SK-N-SH (cell line): ENCODE results near the gene IL22. TPM values are rescaled to one million over a fixed set of nuclear protein-coding genes. Genes with fewer than 3 reads are reported as not detected.

Experiments used
- CTCF ChIA-PET: fragments of 300-600, 350-600 bp; formaldehyde crosslinking; extraction: SDS; loops from one replicate; lab custom pipeline; 2021; lab: Yijun Ruan, JAX
- POLR2A ChIA-PET: fragments of 350-600 bp; sonication (Branson Sonifier 250); formaldehyde crosslinking; extraction: SDS; loops from one replicate; lab custom pipeline; 2020; ENCODE audit warnings: antibody characterized with exemption, inconsistent platforms; lab: Yijun Ruan, JAX
- DNase-seq: peaks from one replicate; pipeline ENCODE4 v3.0.0; 2012
- H2AFZ ChIP-seq: fragments of 200-600 bp; sonication (generic); 2 replicates; pipeline ENCODE4 v1.8.1; 2016; ENCODE audit warnings: antibody characterized with exemption, mild to moderate bottlenecking, low read depth
- H3F3A ChIP-seq: fragments of 200-600 bp; sonication (generic); replicated peaks from 2 replicates; pipeline ENCODE3; 2016; ENCODE audit warnings: antibody characterized with exemption, mild to moderate bottlenecking; ENCODE audit not compliant: insufficient read depth
- H3K27ac ChIP-seq, 2 experiments: fragments of 200-500 bp in 1 of 2; fragments of 200-600 bp in 1 of 2; sonication (Bioruptor generic) in 1 of 2; sonication (generic), shearing (Covaris generic) in 1 of 2; 2 replicates each; pipeline versions ENCODE4 v1.5.1 to v1.6.1; 2014 to 2016; ENCODE audit warnings: low read depth in 2 of 2, inconsistent platforms in 1 of 2, low read length in 1 of 2, mild to moderate bottlenecking in 1 of 2, mixed read lengths in 1 of 2
- H3K27me3 ChIP-seq: fragments of 200-600 bp; sonication (generic), shearing (Covaris generic); 2 replicates; pipeline ENCODE4 v1.6.1; 2016; ENCODE audit warnings: mixed run types; ENCODE audit not compliant: insufficient read depth
- H3K36me3 ChIP-seq, 2 experiments: fragments of 200-500 bp in 1 of 2; fragments of 200-600 bp in 1 of 2; sonication (Bioruptor generic) in 1 of 2; sonication (generic) in 1 of 2; replicated peaks in 1 of 2; 2 replicates each; pipeline versions ENCODE3 to v1.5.1; 2014 to 2016; ENCODE audit warnings: low read length in 1 of 2, mild to moderate bottlenecking in 1 of 2; ENCODE audit not compliant: insufficient read depth in 2 of 2, control insufficient read depth in 1 of 2
- H3K4me1 ChIP-seq, 2 experiments: fragments of 200-500 bp in 1 of 2; fragments of 200-600 bp in 1 of 2; sonication (Bioruptor generic) in 1 of 2; sonication (generic), shearing (Covaris generic) in 1 of 2; 2 replicates each; pipeline versions ENCODE4 v1.5.1 to v1.6.1; 2014 to 2016; ENCODE audit warnings: low read depth in 1 of 2, low read length in 1 of 2, mixed run types in 1 of 2; ENCODE audit not compliant: insufficient read depth in 2 of 2, control insufficient read depth in 1 of 2
- H3K4me2 ChIP-seq: fragments of 200-600 bp; sonication (generic), shearing (Covaris generic); 2 replicates; pipeline ENCODE4 v1.6.1; 2017; ENCODE audit warnings: mixed run types
- H3K4me3 ChIP-seq, 2 experiments: fragments of 200-500 bp in 1 of 2; fragments of 200-600 bp in 1 of 2; sonication (Bioruptor generic) in 1 of 2; sonication (generic), shearing (Covaris generic) in 1 of 2; 2 replicates each; pipeline versions ENCODE4 v1.5.1 to v1.8.1; 2014 to 2016; ENCODE audit warnings: low read depth in 2 of 2, inconsistent platforms in 1 of 2, low read length in 1 of 2, mild to moderate bottlenecking in 1 of 2, mixed read lengths in 1 of 2, moderate library complexity in 1 of 2
- H3K79me2 ChIP-seq: fragments of 200-600 bp; sonication (generic); 2 replicates; pipeline ENCODE4 v1.8.1; 2017; ENCODE audit warnings: mild to moderate bottlenecking; ENCODE audit not compliant: insufficient read depth
- H3K9ac ChIP-seq: fragments of 200-600 bp; sonication (generic); 2 replicates; pipeline ENCODE4 v1.6.1; 2017; ENCODE audit warnings: mixed run types
- H3K9me2 ChIP-seq: fragments of 200-600 bp; sonication (generic); 2 replicates; pipeline ENCODE4 v1.6.1; 2017; ENCODE audit warnings: mixed run types
- H3K9me3 ChIP-seq: fragments of 200-600 bp; sonication (generic); 2 replicates; pipeline ENCODE4 v1.6.1; 2017; ENCODE audit warnings: mixed run types, mild to moderate bottlenecking, moderate library complexity
- H4K20me1 ChIP-seq: fragments of 200-600 bp; sonication (generic); 2 replicates; pipeline ENCODE4 v1.6.1; 2017; ENCODE audit warnings: mild to moderate bottlenecking, mixed run types; ENCODE audit not compliant: insufficient read depth
- EZH2phosphoT487 ChIP-seq: fragments of 200-600 bp; sonication (generic); IDR thresholded peaks from 2 replicates; pipeline ENCODE4 v1.6.1; 2017; ENCODE audit warnings: low read depth, mixed run types, mild to moderate bottlenecking, antibody characterized with exemption, moderate library complexity, borderline replicate concordance
- FOSL2 ChIP-seq: IDR thresholded peaks from 2 replicates; pipeline ENCODE4 v1.4.0; 2012; ENCODE audit warnings: low read depth, mild to moderate bottlenecking, moderate library complexity, borderline replicate concordance
- FOXJ3 ChIP-seq: sonication (generic); formaldehyde crosslinking; IDR thresholded peaks from 2 replicates; pipeline ENCODE4 v1.5.1; 2020; ENCODE audit warnings: mild to moderate bottlenecking, missing genetic modification reagents
- FOXM1 ChIP-seq: IDR thresholded peaks from 2 replicates; pipeline ENCODE4 v1.4.0; 2012; ENCODE audit warnings: low read depth, mild to moderate bottlenecking
- GABPA ChIP-seq: IDR thresholded peaks from 2 replicates; pipeline ENCODE4 v1.4.0; 2012; ENCODE audit warnings: low read depth, mild to moderate bottlenecking
- GATA2 ChIP-seq: sonication (generic); formaldehyde crosslinking; IDR thresholded peaks from 2 replicates; pipeline ENCODE4 v1.5.0; 2020; ENCODE audit warnings: mild to moderate bottlenecking, missing genetic modification reagents
- MEF2A ChIP-seq: IDR thresholded peaks from 2 replicates; pipeline ENCODE4 v1.4.0; 2012; ENCODE audit warnings: low read depth, borderline replicate concordance
- NFIC ChIP-seq: IDR thresholded peaks from 2 replicates; pipeline ENCODE4 v1.4.0; 2012; ENCODE audit warnings: borderline replicate concordance
- PBX3 ChIP-seq: IDR thresholded peaks from 2 replicates; pipeline ENCODE4; 2012
- POLR2AphosphoS5 ChIP-seq: IDR thresholded peaks from 2 replicates; pipeline ENCODE4 v1.6.1; 2012; ENCODE audit warnings: low read depth, low read length
- RFX5 ChIP-seq: IDR thresholded peaks from 2 replicates; pipeline ENCODE4 v1.6.1; 2012; ENCODE audit warnings: mild to moderate bottlenecking, improper control_type of control experiment, low read length
- SIN3A ChIP-seq: IDR thresholded peaks from 2 replicates; pipeline ENCODE4 v1.6.1; 2012; ENCODE audit warnings: low read depth, mild to moderate bottlenecking, low read length, moderate library complexity, borderline replicate concordance
- SMC3 ChIP-seq: IDR thresholded peaks from 2 replicates; pipeline ENCODE4 v1.6.1; 2012; ENCODE audit warnings: low read depth, low read length, improper control_type of control experiment
- TAF1 ChIP-seq: IDR thresholded peaks from 2 replicates; pipeline ENCODE4 v1.6.1; 2012; ENCODE audit warnings: low read depth, mild to moderate bottlenecking, low read length, moderate library complexity, borderline replicate concordance
- TEAD4 ChIP-seq: IDR thresholded peaks from 2 replicates; pipeline ENCODE4 v1.4.0; 2012; ENCODE audit warnings: mild to moderate bottlenecking, borderline replicate concordance; ENCODE audit not compliant: insufficient read depth
- USF2 ChIP-seq: fragments of 150-350 bp; IDR thresholded peaks from 2 replicates; pipeline ENCODE4 v1.6.1; 2017; ENCODE audit warnings: antibody characterized with exemption, low read length, low read depth, borderline replicate concordance
- YY1 ChIP-seq: IDR thresholded peaks from 2 replicates; pipeline ENCODE4 v1.4.0; 2012; ENCODE audit warnings: low read depth, mild to moderate bottlenecking
- WGBS: methylation state at CpG from one replicate; pipeline ENCODE4 v1.1.6; 2017; ENCODE audit warnings: low lambda C conversion rate; 5-methylcytosine and 5-hydroxymethylcytosine counted together
- polyA plus RNA-seq, 3 experiments: library from polyadenylated mRNA; depleted of rRNA; stranded (reverse); fragments of >200 nt; gene quantifications; 2 replicates each; pipeline ENCODE4 v1.2.3, GENCODE V29; 2012
- TF ChIP-seq, protein P1 (sequence below): IDR thresholded peaks from 2 replicates; pipeline ENCODE4 v1.4.0; 2012; ENCODE audit warnings: low read depth, borderline replicate concordance
- TF ChIP-seq, protein P2 (sequence below): fragments of 200-600 bp; sonication (generic); IDR thresholded peaks from 2 replicates; pipeline ENCODE4 v1.6.1; 2017; ENCODE audit warnings: antibody characterized with exemption, mild to moderate bottlenecking, moderate library complexity

Gene IL22
- polyA plus RNA-seq, 1 of the 3 experiments (the other 2 are of a cell fraction), result not detected

DNA sequence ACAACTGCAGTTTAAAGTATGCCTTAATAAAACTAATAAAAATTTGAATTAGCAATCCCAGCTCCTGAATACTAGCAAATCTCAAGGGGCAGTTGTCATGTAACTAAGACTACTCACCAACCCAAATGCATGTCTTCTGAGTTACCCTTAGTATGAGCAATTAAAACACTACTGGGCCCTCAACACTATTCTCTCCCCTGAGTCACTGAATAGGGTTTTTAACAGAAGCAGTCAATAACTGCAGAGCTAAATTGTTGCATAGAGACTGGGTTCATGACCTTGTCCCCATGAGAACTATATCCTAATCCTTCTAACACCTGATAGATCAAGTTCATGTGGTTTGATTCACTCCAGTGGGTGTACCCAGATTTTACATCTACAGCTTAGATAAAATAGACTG lies 39.9 kb upstream of the IL22 start:
- no peak overlapping the region for H2AFZ ChIP-seq
- CTCF ChIA-PET, result interaction anchor here (1.4 kb wide), 1 partner anchor 9 kb away, joined by 4 read pairs; no protein-coding TSS in a partner anchor
- 0 out of 2 replicates have a peak, but pooled peaks cover under 1% of the 10 kb centered on the region for H3K79me2 ChIP-seq
- no peak overlapping the region for H3K9ac ChIP-seq
- DNase-seq, result no peak
- no peak overlapping the region for H3K27ac ChIP-seq
- no peaks in the 10 kb centered on the region for H3K9me3 ChIP-seq
- POLR2A ChIA-PET, result no interaction called here
- H3K4me3 ChIP-seq, result no peak overlapping the region
- H3K36me3 ChIP-seq, result peaks cover 13 to 21% of the 10 kb centered on the region in 2 experiments
- H3K4me1 ChIP-seq, result peaks cover 0 to 3% of the 10 kb centered on the region in 2 experiments; a peak in 2 of 4 replicates
- no peak for TF ChIP-seq EZH2phosphoT487
- TF ChIP-seq SMC3, result no peak
- no peak for TF ChIP-seq RFX5
- no peak for TF ChIP-seq POLR2AphosphoS5
- no peak for TF ChIP-seq SIN3A
- no peak for TF ChIP-seq FOXJ3 (CRISPR knock-in tag)
- TF ChIP-seq, protein P1, sequence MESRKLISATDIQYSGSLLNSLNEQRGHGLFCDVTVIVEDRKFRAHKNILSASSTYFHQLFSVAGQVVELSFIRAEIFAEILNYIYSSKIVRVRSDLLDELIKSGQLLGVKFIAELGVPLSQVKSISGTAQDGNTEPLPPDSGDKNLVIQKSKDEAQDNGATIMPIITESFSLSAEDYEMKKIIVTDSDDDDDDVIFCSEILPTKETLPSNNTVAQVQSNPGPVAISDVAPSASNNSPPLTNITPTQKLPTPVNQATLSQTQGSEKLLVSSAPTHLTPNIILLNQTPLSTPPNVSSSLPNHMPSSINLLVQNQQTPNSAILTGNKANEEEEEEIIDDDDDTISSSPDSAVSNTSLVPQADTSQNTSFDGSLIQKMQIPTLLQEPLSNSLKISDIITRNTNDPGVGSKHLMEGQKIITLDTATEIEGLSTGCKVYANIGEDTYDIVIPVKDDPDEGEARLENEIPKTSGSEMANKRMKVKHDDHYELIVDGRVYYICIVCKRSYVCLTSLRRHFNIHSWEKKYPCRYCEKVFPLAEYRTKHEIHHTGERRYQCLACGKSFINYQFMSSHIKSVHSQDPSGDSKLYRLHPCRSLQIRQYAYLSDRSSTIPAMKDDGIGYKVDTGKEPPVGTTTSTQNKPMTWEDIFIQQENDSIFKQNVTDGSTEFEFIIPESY, result no peak
- no peak for TF ChIP-seq GABPA
- TF ChIP-seq GATA2 (CRISPR knock-in tag), result no peak
- no peak for TF ChIP-seq FOXM1
- no peak for TF ChIP-seq TEAD4
- TF ChIP-seq MEF2A, result no peak
- no peak overlapping the region for H3K4me2 ChIP-seq
- no peaks in the 10 kb centered on the region for H4K20me1 ChIP-seq
- H3F3A ChIP-seq, result no peaks in the 10 kb centered on the region
- no peaks in the 10 kb centered on the region for H3K27me3 ChIP-seq
- no peaks in the 10 kb centered on the region for H3K9me2 ChIP-seq

DNA sequence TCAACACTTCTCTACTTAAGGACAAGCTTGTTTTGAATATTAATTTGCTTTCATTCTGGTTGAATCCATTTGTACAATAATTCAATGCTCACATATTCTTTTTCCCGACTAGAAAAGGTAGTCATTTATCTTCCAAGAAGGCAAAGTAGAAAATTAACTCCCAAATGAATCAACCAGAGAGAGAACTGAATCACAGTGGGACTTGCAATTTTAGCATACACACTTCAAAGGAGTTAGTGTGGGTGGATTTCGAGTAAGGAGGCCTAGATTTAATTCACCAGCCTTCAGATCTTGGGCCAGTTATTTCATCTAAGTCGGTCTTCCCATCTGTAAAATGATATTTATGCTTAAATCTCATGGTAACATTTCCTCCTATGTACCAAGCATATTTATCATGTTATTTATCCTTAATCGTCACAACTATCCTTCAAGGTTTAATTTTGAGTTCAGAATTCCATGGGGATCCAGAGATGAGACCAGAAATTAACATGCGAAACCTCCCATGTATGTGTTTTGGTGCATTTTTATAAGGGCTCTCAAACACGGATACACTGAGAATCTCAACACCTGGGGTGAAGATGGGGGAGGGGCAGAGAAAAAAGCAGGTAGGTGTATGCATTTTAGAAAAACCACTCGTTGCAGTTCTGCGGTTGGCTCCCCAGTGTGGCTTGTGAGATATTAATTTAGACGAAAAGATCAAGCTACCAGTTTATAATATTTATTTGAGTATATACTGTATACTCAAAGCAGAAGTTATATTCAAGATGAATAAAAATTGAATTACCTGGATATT lies 38.9 kb upstream of the IL22 start:
- Histone ChIP-seq H3K4me2 (no peak overlapping the region), H4K20me1 (no peaks in the 10 kb centered on the region), H2AFZ (no peak overlapping the region), H3K9me2 (no peaks in the 10 kb centered on the region), H3K9ac (no peak overlapping the region), H3K27ac (no peak overlapping the region), H3K4me3 (no peak overlapping the region), H3K4me1 (peaks cover 0 to 3% of the 10 kb centered on the region in 2 experiments; a peak in 2 of 4 replicates), H3K79me2 (no peaks in the 10 kb centered on the region), H3F3A (no peaks in the 10 kb centered on the region), H3K27me3 (no peaks in the 10 kb centered on the region), H3K36me3 (peaks cover 13 to 21% of the 10 kb centered on the region in 2 experiments), H3K9me3 (no peaks in the 10 kb centered on the region)
- DNase-seq, result no peak
- CTCF ChIA-PET, result interaction anchor here (1.9 kb wide), 1 partner anchor 25 kb away, joined by 11 read pairs; no protein-coding TSS in a partner anchor
- WGBS, result 93% methylated on average over 9 of the region's 9 CpGs
- POLR2A ChIA-PET, result no interaction called here
- TF ChIP-seq SIN3A, result no peak
- TF ChIP-seq TAF1, result no peak
- TF ChIP-seq YY1, result no peak
- TF ChIP-seq FOXM1, result no peak
- no peak for TF ChIP-seq FOSL2
- TF ChIP-seq, protein P2, sequence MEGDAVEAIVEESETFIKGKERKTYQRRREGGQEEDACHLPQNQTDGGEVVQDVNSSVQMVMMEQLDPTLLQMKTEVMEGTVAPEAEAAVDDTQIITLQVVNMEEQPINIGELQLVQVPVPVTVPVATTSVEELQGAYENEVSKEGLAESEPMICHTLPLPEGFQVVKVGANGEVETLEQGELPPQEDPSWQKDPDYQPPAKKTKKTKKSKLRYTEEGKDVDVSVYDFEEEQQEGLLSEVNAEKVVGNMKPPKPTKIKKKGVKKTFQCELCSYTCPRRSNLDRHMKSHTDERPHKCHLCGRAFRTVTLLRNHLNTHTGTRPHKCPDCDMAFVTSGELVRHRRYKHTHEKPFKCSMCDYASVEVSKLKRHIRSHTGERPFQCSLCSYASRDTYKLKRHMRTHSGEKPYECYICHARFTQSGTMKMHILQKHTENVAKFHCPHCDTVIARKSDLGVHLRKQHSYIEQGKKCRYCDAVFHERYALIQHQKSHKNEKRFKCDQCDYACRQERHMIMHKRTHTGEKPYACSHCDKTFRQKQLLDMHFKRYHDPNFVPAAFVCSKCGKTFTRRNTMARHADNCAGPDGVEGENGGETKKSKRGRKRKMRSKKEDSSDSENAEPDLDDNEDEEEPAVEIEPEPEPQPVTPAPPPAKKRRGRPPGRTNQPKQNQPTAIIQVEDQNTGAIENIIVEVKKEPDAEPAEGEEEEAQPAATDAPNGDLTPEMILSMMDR, result no peak
- TF ChIP-seq, protein P1, result no peak
- no peak for TF ChIP-seq NFIC
- no peak for TF ChIP-seq USF2
- TF ChIP-seq PBX3, result no peak
